HG02623 (cell line): ENCODE measurements around the gene RELCH.

Experiments used
- ATAC-seq: cut with Tn5 transposase; IDR thresholded peaks from one replicate; pipeline ENCODE4 v1.9.1; 2021; ENCODE audit warnings: moderate library complexity; ENCODE audit not compliant: unreplicated experiment

Gene RELCH

DNA sequence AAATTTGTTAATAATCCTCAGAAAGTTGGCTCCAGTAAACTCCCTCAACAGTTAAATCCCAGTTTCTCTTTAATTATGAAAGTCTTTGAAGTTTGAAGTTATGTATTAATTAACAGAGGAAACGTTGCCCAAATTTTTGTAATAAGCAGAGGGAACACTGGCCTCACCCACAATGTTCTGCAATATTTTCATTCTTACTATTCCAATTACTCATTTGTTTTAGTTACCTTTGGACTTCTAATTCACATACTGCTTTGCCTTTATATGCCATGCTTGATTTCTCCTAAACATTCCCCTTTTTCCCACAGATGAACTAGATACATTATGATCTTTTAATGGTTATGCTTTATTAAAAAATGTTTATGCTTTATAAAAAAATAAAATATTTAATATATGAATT is 61.3 kb downstream of the RELCH start:
- ATAC-seq: no peak

DNA sequence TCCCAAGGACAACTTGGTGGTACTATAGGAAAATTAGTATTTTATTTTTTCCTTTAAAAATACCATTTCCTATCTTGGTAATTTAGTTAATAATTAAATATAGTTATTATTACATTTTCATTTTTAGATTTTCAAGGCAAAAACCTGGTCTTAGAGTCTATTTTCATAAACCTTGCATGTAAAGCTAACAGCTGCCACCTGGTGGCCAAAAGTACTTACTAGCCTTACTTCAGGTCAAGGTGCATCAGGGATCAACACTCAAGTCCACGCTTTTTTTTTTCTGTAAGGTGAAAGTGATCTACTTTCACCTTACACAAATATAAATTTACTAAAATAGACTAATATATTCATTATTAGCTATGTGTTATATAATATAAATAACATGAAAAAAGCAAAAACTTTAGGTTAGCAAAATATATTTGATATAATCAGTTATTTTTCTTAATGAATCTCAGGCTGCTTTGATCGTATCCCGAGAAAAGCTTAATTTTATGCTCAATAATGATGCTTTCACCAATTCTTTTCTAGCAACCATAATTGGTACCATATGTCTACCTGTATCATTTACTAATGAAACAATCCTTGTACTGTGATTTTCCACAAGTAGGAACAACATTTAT is 62.5 kb downstream of the RELCH start:
- ATAC-seq: no peak

DNA sequence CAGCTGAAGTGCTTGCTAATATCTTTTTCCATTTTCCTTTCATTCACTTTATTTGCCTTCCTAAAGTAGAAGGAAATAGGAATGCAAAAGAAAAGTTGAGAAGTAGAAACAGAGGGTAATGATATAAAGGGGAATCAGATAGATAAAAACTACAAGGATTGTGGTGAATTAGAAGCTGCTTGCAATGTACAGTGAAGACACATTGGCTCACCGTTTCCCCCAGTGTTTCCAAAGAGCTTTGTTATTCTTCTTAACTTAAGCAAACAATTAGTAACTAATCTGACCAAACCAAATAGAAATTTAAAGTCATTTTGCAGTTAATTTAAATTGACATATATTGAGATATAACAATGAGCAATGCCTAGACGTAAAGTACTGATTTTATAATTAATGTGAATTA is 63.4 kb downstream of the RELCH start:
- no peak for ATAC-seq

DNA sequence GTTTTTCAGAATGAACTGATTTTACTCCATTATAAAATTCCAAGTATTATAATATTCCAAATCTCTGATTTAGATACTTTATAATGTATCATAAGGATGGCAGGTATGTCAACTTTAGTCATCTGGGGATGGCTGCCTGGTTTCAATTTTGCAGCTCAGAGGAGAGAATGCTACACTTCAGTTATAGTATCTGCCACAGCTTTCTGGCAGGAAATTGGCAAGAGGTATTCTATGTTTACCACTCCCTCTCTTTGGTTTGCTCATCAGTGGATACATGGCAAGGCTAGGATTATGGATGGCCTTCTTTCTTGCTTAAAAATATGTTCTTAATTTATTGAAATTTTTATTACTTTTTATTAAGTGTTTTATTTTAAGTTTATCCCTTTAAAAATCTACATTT is 71.0 kb downstream of the RELCH start:
- no peak for ATAC-seq

DNA sequence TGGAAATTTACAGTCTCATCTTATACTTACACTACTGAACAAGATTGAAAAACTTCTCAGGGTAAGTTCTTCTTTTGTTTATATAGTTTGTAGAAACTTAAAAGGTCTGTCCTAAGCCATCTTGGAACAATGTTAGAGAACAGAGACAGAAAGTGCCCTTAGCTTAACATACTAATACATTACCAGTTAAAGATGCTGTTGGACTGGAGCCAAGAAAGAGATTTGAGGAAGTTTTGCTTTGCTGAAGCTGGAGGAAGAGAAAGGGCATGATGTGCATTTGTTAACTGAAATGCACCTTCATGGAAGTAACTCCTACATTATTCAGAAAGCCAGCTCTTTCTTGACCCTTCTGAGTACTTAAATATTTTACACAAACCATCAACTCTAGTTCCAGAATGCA is 71.6 kb downstream of the RELCH start:
- peak; percentile 52 for ATAC-seq

DNA sequence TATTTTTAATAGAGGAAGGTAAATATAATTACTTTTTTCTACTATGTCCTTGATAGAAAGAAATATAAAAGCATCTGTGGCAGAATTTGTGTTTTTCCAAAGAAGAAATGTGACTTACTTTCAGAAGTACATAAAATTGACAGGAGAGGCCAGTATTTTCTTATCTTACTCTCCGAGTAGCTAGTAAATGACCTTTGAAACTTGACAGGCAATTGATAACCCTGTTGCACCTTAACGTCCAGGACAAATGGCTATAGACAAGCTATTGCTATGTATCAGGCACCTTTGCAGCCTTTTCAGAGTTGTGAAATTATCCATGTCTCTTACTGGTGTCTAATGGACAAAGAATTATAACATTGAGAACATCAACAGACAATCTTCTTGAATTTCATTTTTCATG is 75.0 kb downstream of the RELCH start:
- no peak for ATAC-seq

DNA sequence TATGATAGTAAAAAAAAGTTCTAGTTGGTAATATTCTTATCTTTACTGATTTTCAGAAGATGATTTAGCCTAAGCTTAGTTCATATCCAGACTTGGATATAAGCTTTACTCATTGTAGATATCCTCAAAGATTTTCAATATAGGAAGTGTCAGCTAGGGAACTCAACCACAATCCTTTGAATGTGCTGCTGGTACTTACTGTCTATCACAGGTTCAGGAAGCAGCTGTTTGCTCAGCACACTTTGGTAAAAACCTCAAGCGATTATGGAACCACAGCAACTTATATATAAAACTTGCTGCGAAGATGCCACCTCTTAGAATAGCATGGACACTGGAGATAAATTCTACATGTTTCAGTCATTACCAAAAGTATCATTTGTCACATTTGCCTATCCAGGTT is 77.9 kb downstream of the RELCH start:
- no peak for ATAC-seq

DNA sequence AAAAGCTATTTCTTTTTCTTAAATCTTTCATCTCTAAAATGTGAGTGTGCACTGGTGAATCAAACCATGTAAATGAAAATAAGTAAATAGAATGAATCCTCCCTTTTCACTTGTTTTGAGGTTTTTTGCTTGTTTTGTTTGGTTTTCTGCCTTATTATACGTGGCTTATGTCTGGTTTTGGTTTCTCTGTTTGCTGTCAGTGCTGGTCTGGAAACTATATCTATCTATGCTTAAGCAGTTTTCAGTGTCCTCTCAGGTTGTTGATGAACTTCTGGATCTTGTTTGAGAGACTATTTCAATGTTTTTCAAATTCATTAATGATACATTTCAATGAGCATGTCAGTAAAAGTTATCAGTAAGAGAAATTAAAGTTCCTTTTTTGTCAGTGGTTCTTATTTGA is 90.0 kb downstream of the RELCH start:
- no peak for ATAC-seq

DNA sequence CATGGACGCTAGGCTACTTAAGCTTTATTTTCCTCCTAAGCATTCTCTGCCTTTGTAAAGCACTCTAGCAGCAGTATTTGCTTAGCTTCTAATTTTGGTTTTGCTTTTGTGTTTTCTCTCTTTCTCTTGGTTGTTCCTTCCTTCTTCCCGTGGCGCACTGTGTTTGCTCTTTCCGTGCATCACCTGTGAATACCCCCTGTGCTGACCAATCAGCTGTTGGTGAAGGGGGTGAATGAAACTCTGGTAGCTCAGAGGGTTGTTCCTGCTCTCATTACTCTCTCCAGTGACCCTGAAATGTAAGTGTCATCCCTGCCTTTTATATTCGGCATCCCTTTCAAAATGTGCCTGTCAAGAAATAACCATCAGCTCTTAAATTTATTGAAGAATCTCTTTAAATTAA is 92.5 kb downstream of the RELCH start:
- no peak for ATAC-seq

DNA sequence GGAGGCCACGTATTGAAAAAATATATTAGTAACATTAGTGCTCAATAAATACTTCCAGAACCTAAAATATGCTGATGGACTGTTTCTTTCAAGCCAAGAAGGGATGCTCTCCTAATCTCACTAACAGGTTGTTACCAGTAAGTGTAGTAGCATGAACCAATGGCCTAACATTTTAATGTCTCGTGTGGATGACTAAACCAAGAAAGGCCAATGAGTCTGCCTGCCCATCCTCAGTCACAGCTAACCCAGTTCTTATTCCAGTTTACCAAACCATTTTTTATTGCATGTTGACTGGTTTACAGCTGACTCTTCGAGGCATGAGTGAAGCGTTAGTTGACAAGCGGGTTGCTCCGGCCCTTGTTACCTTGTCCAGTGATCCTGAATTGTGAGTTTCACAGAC is 93.0 kb downstream of the RELCH start:
- no peak for ATAC-seq

DNA sequence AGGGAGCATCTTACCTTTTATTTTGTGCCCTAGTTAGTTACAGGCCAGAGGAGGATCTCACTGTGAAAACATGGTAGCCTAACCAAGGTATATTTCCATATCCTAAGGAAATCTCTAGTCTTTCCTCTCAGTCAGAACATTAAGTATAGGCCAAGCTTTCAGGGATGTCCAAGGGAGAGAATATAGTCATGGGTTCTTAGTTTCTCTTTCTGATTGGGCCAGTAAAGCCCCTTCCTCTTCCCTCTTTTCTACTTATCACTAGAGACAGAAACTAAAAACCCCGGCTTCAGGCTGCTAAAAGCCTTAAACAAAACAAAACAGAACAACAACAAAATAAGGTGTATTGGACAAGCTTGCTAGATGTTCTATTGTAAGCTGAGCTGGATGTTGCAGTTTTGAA is 93.7 kb downstream of the RELCH start:
- no peak for ATAC-seq

DNA sequence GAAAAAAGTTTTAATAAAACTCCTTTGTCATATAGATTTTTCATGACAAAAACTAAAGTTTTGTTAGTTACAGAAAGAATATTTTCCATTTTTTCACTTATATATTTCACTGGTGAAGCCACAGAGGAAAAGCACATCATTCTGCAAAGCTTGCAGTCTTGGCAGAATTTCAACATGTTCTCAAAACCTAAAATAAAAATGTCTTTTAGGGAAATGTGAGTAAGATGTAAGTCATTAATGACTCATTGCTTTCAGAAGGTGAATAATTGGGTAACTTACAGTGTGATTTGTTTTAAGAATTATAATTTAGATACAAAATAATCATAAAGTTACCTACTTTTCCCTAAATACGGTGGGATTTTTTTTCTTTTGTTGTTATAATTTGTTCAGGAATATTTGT is 94.6 kb downstream of the RELCH start:
- ATAC-seq: no peak

DNA sequence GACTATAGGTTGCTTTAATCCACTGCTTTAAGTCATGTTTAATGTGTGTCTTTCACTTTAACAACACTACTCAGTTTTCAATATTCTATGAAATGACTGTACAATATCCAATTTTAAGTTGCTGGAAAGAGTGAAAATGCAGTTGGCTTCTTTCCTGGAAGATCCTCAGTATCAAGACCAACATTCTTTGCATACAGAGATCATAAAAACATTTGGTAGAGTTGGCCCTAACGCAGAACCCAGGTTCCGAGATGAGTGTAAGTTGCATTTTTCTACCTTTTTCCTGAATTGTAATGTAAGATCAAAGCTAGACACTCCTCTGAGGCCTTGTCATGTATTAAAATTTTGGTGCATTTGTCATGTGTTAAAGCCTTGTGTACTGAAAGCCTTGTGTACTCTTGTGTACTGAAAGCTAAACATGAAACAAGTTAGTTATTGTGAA is 95.2 kb downstream of the RELCH start:
- no peak for ATAC-seq

DNA sequence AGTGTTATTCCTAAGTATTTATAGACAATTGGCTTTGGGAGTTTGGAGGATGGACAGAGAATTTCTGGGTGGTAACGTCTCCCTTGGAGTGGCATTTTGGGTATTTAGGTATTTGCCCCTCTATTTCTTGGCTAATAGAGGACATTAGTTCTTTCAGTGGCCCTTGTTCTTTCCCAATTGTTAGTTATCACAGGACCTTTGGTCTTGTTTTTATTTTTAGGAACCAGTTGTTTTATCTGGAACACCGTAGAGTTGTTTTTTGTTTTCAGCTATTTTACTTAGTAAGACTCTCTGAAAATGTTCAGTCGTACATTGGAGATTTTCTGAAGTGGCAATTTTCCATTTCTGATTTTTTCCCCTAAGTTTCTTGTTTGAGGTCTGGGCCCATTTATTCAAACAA is 97.6 kb downstream of the RELCH start:
- ATAC-seq: no peak

DNA sequence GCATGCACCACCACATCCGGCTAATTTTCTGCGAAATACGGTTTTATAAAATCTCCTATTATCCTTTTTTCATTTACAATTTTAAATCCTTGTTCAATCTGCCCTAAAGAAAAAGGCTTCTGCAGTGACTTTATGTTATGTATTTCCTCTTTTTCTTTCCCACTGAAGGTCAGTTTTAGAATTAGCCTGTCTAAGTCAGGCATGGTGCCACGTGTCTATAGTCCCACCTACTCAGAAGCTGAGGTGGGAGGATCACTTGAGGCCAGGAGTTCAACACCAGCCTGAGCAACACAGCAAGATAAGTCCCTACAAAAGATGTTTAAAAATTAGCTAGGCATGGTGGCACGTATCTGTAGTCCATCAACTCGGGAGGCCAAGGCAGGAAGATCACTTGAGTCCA is 98.2 kb downstream of the RELCH start:
- no peak for ATAC-seq

DNA sequence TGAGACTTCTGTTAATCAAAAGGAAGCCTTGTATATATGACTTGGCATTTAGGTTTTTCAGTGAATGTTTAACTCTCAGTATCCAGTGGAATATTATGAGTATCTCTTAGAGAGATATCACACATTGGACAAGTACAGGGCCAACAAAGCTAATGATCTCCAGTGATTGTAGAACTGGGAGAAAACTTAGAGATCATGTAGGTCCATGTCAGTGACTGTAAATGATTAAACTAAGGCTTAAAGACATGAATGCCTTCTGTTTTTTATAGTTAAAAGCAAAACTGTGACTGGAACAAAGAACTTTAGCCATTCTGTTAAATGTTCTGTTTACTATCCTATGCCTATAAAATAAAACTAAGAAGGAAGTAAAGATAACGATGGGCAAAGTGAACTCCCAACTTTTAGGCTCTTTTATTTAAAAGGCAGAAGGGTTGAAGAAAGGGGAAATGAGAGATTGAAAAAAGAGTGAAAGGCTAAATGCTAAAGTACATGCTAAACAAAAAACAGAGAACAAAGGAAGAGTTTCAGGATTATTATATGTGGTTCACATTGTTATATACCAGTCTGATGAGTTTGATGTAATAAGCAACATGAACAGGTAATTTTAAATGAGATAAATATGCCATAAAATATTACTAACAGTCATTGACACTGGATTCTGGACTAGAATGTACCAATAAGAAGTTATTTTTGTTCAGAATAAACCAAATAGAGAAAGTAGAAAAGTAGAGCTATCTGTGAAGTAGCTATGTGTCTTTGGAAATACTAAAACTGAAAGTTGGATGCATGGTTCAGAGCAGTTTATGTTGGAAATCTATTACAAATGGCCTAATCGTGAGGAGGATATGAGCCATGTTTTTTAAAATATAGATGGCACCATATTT is 101.0 kb downstream of the RELCH start:
- peak; percentile 33 for ATAC-seq

DNA sequence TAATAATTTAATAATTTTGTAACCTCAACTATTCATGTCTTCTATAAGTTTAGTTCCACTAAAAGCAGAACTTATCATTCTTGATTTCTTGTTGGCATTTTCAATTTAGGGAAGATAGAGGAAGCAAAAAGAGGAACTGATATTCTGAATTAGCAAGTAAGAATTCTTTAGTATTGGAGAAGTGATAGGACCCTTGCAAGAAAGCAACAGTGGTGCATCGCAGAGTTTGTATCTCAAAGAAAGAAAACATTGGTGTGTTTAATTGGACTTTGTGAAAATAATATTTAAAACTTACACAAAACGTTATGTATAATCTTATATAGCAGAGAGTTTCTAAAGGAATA is 101.6 kb downstream of the RELCH start:
- peak; percentile 54 for ATAC-seq

DNA sequence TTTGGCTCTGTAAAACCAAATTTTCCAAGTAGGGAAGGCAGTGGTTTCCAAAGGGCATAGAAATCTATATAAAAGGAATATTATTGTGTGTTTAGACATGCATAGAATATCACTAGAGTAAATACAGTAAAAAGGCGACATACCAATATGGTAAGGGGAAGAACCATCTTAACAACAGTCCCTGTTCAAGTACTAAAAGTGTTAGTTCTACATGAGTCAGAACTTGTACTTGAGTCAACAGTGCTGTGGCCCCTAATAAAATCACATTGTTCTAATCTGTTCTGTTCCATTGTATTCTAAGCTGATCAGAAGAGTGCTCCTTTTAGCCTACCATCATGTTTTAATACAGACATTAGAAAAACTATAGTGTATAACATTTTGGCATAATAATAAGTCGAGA is 102.0 kb downstream of the RELCH start:
- peak; percentile 51 for ATAC-seq

DNA sequence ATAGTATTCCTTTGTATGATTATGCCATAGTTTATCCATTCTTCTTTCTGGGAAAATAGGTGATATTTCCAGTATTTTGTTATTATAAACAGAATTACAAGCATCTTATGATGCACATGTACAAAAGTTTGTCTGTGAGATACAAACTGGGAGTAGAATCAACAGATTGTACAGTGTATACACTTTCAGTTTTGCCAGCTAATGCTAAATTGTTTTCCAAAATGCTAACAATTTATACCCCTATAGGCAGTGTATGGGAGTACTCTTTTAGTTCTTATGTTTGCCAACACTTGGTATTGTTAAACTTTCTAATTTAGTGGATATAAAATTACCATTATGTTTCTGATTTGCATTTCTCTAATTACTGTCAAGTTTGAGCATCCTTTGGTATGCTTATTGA is 107.0 kb downstream of the RELCH start:
- no peak for ATAC-seq

DNA sequence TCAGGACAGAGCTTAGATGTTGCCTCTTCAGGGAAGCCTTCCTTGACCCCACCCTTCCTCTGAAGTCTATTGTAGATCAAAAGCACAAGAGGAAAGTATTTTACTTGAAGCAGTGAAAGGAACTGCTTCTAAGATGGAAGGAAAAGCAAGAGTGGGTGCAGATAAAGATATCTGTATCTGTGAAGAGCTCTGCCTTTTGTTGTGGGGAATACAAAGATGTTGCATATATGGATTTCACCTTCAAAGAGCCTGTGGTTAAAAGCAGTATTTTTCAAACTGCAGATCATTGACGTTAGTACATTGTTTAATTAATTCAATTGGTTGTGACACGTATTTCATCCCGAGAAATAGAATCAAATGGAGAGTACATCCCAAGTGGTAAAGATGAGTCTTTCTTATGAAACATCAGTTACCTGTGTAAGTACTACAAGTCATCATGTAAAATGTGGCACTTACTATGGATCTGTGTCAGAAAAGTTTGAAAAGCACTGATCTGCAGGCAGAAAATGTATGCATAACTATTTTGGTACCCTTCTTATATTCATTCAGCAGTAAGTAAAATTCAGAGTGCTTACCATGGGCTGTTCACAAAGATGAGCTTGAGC is 113.4 kb downstream of the RELCH start:
- ATAC-seq: no peak

DNA sequence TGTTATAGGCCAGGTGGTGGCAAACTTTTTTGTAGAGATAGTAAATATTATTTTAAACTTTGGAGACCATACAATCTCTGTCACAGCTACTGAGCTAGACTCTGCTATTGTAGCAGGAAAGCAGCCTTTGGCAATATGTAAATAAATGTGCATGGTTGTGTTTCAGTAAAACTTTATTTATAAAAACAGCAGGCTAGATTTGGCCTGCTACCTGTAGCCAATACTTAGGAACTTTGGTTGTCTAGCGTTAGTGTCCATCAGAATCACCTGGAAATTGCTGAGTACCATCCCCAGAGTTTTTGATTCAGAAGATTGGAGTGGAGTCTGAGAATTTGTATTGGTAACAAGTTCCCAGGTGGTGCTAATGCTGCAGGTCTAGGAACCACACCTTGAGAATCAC is 114.3 kb downstream of the RELCH start:
- ATAC-seq: no peak

DNA sequence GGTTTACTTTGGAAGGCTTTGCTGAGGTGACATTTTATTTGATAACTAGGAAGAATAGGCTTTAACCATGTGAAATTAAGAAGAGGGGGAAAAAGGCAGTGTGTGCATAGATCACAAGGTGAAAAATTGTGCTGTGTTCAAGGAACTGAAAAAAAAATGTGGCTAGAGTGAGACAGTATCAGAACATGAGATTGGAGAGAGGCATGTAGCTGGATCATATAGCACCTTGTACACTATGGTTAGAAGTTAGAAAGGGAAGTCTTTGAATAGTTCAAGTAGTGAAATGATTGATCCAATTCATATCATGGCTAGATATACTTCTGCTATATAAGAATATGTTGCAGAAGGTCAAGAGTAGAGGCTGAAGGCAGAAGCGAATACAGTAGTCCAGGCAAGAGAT is 125.8 kb downstream of the RELCH start:
- no peak for ATAC-seq
